Activated CD8-positive, alpha-beta memory T cell treated with anti-CD3 and anti-CD28 coated beads, Interleukin-2, amount 50 U/mL, for 48 hours (primary cell): ENCODE data around the gene NID1.

Experiments
- DNase-seq: peaks from one replicate; pipeline ENCODE4 v3.0.0-alpha.2; 2020

The NID1 gene

DNA sequence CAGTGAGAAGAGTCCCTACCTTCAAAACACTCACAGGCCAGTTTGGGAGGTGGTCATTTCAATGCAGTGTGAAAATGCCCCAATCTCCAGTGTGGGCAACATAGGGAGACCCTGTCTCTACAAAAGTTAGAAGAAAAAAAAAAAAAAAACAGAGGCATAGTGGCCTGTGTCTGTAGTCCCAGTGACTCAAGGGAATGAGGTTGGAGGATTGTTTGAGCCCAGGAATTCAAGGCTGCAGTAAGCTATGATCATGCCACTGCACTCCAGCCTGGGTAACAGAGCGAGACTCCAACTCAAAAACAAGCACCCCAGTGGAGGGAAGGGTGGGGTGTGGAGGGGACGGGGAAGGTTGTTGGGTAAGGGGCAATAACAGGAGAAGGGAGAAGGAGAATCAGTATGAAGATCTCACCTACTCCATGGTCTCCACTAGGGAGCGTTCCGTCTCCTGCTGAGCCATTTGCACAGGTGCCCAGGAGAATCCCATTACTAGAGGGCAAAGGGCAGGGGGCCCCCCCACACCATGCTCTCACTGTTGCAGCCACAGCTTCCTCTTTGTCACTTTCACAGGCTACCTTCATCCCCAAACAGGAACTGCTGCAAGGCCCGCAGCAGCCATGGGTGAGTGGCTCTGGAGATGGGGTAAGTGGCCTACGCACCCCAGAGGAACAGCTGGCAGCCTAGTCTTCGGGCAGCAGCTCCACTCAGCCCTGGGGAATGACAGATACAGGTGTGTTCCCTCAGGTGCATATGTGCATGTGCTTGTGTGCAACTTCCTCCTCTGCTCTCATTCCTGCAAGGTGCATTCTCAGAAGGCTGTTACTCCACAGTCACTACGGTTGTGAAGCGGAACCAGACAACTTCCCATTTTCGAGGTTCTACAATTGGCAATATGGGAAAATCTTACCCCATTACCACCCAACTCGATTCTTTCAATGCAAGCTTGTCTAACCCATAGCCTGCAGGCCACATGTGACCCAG is 110.3 kb downstream of the NID1 start:
- peak; percentile 60 for DNase-seq

DNA sequence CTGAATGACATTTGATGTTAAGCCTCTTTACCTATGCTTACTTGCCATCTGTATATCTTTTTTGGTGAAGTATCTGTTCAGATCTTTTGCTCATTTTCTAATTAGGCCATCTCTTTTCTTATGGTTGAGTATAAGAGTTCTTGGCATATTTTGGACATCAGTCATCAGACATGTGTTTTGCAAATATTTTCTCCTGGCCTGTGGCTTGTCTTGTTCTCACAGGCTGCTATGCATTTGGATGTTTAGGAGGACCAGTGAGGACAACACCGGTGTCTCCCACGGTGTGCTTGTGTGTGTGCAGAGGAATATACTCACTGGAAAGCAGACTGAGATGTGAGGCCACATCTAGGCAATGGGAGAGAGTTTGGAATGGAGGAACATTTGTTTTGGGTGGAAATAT is 111.1 kb downstream of the NID1 start:
- DNase-seq, result no peak

DNA sequence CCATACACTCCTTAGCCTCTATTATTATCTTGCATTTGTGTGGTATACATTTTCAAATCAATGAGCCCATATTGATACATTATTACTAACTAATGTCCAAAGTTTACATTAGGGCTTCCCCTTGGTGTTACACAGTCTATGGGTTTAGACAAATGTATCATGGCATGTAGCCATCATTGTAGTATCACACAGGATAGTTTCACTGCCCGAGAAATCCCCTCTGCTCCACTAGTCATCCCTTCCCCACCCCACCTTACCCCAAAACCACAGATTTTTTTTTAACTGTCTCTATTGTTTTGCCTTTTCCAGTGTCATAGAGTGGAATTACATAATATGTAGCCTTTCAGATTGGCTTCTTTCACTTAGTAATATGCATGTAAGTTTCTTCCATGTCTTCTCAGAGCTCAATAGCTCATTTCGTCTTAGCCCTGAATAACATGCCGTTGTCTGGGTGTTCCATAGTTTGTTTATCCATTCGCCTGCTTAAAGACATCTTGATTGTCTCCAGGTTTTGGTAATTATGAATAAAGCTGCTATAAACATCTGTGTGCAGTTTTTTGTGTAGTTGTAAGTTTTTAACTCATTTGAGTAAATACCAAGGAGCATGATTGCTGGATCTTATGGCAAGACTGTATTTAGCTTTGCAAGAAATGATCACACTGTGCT is 111.8 kb downstream of the NID1 start:
- DNase-seq, result no peak

DNA sequence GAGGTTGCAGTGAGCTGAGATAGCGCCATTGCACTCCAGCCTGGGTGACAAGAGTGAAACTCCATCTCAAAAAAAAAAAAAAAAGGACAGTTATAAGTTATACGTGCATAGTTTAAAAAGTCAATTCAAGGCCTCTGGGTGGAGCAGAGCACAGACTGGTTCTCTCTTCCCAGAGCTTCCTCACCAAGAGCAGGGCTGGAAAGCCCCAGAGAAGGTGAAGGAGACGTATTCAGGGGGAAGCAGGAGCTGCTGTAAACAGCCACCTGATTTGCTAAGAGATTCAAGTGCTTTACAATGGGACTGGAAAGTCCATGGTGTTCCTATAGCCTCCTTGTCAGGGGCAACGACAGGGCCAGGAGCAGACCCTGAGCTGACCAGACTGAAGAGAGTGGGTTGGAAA is 113.2 kb downstream of the NID1 start:
- no peak for DNase-seq

DNA sequence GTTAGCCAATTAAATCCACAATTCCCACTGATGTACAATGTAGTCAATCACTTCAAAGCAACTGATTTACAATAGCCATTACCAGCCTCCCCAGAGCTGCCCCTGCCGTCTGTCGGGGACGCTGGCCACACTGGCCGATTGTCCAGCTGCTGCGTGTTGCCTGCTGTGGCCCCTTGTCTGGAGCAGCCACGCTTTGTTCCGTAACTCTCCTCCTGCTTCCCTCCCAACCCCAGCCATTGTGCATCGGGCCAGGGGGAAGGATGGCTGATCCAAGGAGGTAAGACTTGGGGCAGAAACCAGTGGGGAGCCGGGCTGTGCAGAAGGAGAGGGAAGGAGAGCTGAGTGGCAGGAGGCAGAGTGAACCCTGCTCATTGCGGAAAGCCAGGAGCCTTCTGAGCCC is 114.6 kb downstream of the NID1 start:
- no peak for DNase-seq

DNA sequence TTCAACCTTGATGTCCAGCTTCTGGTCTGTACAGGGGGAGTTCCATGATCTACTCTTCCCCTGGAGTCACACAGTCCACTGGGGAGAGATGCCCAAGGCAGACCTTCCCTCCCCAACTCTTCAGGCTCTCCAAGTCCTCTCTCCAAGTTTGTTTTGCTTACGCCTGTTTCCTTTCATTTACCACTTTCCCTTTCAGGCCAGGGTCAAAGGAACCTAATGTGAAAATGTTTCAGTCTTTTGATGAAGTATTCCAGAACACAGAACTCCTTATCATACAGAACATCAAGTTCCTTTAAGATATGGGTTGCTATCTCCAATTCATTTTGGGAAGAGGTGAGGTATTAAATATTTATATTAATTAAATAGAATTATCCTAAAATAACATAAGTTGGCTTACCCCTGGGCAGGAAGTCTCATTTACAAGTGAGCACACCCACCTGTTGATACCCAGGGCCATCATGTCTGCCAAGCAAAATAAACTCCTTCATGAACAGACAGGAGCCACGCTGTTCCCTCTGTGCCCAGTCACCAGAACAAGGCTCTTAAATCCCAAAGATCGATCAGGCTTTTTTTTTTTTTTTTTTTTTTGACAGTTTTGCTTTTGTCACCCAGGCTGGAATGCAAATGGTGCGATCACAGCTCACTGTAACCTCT is 116.0 kb downstream of the NID1 start:
- no peak for DNase-seq

DNA sequence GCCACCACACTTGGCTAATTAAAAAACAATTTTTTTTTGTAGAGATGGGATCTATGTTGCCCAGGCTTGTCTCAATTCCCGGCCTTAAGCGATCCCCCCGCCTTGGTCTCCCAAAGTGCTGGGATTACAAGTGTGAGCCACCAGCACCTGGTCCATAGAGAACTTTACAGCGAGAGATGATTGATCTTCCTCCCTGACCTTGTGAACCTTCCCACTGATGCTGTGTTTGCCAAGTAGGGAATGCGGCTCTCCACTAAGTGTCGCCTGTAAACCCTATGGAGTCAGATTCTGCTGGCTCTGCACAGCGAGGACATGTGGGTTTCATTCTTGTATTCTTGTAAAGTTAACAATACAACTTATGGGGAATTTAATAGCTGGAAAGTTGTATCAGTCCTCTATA is 116.9 kb downstream of the NID1 start:
- DNase-seq, result no peak

DNA sequence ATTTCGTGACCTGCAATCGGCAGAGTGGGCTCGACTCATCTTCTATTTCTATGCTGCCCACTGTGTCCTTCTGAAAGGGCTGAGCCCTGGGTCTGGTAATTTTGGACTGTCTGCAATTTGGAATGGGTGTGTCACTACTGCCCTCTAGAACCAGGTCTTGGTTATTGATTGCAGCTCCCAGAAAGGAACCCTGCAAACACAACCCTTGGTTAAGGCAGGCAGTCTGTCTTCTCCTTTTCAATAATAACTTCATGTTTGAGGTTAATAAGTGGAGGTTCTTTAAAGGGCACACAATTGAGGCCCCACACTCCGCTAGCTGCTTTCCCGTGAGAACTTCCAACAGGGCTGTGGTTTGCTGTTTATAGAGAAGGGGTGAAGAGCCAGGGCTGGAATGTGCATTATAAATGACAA is 118.3 kb downstream of the NID1 start:
- no peak for DNase-seq

DNA sequence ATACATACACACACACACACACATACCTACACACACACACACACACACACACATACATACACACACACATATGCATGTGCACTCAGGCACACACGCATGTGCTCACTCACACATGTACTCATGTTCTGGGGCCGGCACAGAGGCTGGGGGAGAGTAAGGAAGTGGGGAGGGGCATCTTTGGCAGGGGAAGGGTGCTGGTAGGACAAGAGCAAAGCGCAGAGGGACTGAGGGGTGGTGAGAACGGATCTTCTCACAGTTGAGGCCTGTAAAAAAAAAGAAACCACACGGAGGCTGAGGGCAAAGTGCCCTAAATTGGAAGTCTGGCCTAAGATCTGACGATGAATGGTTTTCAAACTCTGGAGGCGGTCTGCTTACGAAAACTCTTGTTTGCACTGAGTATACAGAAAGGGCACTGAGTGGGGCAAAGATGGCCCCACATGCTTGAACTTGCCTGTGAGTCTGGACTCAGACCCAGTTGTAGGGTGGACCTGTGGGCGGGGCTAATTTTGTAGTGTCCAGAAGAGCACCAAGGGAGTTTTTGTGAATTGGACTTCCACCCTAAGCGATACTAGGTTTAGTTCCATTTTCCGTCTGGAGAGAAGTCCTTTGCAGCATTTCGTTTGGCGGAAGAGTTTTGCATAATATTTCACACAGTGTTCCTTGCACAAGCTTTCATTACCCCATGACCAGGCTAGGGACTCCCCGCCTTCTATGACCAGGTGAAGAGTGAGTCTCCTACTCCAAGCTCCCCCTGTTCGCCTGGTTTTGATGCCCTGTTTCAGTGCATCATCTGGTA is 118.9 kb downstream of the NID1 start:
- DNase-seq, result no peak

DNA sequence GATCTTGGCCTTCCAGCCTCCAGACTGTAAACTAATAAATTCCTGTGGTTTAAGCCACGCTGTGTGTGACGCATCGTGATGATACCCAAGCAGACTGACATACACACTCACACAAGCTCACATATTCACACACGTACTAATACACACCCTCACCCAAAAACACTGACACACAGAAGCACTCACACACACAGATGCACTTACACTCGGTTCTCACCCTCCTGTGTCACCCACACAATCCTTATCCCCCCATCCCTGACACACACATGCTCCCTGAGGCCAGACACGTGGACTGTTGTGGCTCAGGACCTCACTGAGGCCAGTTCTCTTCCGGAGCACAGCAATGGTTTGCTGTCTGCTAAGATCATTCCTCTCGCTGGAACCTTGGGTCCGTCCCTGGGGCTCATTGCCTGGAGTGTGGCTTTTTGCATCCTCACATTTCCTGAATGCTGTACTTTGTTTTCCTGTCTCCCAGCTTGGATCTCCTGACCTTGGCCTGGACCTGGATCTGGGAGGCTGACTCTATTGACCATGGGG is 121.2 kb downstream of the NID1 start:
- no peak for DNase-seq

DNA sequence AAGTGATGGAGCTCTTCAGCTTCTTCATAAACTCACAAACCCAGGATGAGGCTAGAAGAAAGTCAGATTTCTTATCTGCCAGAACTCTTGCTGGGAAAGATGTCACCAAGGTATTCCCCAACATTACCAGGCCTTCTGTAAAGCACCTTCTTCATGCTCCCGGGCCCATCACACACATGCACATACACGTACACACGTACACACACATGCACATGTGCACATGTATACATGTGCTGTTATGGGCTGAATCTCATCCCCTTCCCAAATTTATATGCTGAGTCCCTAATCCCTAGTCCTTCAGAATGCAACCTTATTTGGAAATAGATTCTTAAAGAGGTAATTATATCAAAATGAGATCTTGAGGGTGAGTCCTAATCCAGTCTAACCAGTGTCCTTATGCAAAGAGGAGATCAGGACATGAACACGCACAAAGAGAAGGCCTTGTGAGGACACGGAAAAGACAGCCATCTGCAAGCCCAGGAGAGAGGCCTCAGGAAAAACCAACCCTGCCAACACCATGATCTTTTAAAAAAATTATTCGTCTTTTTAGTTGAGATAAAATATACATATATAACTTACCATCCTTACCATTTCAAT is 121.8 kb downstream of the NID1 start:
- DNase-seq, result no peak

DNA sequence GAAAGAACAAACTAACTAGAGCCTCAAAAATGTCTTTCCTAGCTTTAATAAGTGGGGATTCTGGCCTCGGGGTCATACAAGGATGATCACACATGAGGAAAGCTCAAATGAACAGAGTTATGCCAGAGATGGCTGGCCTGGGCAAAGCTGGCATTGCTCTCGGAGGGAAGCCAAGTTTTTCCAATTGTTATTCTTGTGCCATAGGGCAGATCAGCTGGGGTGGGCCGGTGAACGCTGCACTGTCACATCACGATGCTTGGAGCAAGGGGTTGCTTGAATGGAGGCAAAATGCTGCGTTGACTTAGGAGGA is 122.3 kb downstream of the NID1 start:
- no peak for DNase-seq

DNA sequence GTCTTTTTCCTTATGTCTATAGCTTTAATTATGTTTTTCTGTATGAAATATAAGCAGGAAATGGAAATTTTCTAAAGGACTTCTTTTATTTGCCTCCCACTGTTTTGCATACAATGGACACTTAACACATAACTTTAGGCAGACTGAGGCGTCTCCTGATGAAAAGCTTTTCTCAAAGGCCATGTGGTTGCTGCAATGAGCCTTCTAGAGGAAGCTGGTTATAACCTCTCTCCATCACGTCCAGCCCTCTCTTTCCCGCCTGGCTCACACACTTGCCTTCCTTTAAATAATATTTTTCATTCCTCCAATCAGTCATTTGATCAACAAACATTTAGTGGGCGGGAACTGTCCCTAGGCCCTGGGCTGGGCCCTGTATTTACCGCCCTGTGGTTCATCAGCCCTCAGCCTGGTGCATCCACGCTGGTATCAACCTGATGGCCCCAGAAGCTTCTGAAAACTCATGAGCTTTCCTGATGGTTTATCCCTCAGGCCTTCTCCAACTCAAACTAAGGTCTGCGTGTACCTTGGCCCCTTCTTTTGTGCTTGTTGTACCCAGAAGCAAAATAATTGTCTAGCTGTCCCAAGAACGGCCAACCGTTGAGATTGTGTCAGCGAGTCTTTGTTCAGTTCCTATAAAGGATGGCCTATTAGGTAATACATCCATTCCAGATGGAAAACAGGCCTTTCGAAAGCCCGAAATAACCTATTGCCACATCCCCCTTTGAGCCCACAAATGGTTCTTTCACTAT is 122.8 kb downstream of the NID1 start:
- DNase-seq, result no peak

DNA sequence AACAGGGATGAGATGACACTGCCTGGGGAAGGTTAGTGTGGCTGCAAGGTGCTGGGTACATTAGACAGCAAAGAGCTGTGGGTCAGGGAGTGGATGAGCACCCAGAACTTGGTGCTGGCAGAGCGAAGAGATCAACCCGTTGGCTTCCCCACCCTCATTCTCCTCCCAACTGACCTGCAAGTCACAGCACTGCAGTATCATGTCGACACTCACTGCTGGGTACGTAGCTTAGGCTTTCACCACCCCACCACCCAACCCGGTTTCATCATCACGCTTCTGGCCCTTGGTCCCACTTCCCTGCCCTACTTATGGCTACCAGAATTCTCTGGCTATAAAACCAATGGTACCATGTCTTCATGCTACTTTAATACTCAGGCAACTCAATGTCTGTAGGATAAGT is 124.6 kb downstream of the NID1 start:
- peak; percentile 38 for DNase-seq

DNA sequence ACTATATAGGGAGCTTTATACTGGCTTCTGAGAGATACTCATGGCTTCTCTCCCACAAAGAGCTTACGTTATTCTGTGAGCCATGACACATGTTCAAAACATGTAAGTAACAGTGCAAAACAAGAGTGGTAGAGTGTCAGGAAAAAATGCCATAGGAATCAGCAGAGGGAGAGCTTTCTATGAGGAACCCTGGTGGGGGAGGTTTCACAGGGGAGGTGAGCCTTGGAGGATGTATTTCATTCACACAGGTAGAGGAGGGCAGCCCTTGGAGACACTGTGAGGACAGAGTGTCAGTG is 125.5 kb downstream of the NID1 start:
- peak; percentile 20 for DNase-seq

DNA sequence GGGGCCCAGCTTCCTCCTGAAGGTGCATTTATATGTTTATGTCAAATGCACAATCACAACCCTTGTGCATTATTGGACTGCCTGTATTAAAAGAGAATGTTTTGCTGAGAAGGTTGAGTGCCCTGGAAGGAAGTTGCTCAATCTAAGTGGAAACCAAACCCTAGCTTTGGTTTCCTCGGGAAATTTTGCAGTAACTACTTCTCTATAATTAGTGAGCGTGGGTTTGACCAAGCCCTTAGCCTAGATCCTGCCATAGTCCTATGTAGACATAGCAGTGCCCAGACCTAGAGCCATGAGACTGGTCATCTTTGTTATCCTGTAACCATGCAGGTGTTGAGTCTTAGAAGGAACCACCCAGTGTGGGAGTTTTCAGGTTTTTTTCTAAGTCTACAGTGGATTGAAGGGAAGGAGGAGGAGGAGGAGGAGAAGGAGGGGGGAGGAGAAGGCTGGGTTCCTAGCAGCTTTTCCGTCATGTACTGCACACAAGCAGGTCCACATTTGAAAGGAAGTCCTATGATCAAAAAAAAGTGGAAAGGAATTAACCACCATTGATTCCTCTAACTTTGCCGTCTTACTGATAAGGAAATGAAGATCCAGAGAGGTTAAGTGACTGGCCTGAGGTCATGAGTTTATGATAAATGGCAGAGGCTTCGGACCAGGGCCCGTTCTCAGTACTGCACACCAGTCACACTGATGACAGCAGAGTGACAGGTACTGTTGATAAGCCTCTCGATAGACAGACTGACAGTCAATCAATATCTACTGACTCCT is 126.0 kb downstream of the NID1 start:
- DNase-seq, result peak; percentile 43

DNA sequence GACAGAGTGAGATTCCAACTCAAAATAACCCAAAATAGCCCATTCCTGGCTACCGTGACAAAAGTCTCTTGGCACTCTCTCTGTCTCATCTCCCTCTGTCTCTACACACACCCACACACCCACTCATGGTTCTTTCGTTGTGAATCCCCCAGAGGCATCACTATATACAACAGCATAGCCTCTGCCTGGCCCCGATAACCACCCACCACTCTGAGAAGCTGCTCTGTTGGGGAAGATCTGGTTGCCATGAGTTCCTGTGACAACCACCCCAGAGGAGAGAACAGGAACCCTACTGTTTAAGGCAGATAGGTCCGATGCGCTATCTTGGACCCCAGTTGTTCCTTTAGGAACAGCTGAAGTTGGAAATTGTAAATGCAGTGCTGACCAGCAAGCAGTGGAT is 127.8 kb downstream of the NID1 start:
- no peak for DNase-seq

DNA sequence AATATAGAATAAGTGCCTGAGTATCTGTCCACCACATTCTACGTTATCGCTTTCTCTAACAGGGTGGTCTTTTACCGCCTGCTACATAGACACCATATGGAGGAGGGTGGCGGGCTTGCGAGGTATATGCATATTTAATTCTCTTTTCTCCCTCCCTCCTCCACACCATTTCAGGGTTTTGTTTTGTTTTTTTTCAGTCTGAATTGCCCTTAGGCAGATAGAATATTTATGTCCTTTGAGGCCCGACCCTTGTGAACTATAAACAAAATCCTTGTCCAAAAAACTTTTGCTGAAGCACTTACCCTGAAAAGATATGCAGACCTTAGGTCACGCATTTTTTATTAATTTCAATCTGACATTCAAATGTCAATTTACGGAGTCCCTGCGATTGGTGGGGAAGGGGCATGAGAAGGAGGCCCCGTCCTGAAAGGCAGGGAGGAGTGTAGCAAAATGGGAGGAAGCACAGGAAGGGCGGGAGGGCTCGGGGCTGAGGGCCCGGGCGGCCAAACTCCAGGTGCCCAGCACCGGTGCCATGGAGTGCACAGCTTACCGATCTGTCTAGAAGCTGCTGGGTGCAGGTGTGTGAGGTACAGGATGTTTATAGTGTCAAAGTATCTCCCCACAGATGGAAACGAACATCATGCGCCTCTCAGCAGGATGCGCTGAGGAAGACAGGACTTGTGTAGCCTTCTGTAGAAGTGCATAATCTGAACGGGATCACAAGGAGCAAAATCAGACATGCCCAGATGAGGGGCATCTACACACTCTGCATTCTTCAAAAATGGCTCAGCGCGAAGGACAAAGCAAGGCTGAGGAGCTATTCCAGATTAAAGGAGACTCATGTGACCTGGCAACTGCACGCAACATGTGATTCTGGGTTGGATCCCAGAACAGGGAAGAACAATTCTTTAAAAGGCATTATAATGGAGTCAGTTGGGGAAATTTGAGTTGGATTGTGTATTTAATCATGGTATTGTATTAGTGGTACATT is 129.4 kb downstream of the NID1 start:
- no peak for DNase-seq

DNA sequence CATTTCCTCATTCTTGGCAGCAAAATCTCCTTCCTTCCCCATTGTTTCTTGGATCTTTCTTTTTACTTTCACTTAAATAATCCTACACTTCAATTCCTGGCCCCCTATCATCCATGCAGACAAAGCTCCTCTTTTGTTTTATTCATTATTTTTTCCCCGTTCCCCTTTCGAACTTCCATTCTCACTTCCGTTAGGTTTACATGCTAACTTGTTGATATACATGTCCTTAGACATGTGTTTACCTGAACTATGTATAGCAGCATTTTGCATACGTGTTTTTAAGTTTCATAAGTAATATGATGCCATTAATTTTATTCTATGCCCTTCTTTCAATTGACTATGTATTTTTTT is 131.1 kb downstream of the NID1 start:
- no peak for DNase-seq
